GM12878 (cell line): ENCODE measurements around the gene CNPY2. TPM values are rescaled to one million over a fixed set of nuclear protein-coding genes. Genes with fewer than 3 reads are reported as not detected.

Source experiments
- ATF3 ChIP-seq: IDR thresholded peaks from 2 replicates; pipeline ENCODE4 v1.6.1; 2011; ENCODE audit warnings: low read depth, mild to moderate bottlenecking, low read length, moderate library complexity, borderline replicate concordance; ENCODE audit errors: extremely low read depth
- BCL11A ChIP-seq: IDR thresholded peaks from 2 replicates; pipeline ENCODE4 v1.6.1; 2011; ENCODE audit warnings: low read depth, low read length
- CHD2 ChIP-seq: IDR thresholded peaks from 2 replicates; pipeline ENCODE4 v1.6.1; 2011; ENCODE audit warnings: low read depth, low read length, improper control_type of control experiment, borderline replicate concordance
- EED ChIP-seq: sonication (generic); IDR thresholded peaks from 2 replicates; pipeline ENCODE4 v1.6.1; 2016; ENCODE audit warnings: antibody characterized with exemption, low read depth
- HDAC6 ChIP-seq: fragments of 200-600 bp; sonication (generic); IDR thresholded peaks from one replicate; pipeline ENCODE4 v1.8.0; 2017; ENCODE audit warnings: antibody characterized with exemption; ENCODE audit not compliant: unreplicated experiment
- MTA3 ChIP-seq: IDR thresholded peaks from 2 replicates; pipeline ENCODE4 v1.6.1; 2012; ENCODE audit warnings: low read length, inconsistent platforms, borderline replicate concordance
- MYC ChIP-seq: IDR thresholded peaks from 2 replicates; pipeline ENCODE4 v1.6.1; 2011; ENCODE audit warnings: mild to moderate bottlenecking, low read length, moderate library complexity, inconsistent platforms; ENCODE audit not compliant: insufficient read depth, insufficient replicate concordance, insufficient read length, severe bottlenecking
- NBN ChIP-seq: fragments of 450-650 bp; IDR thresholded peaks from 2 replicates; pipeline ENCODE4 v1.6.1; 2016
- NRF1 ChIP-seq: conservative IDR thresholded peaks from 2 replicates; pipeline ENCODE4 v1.6.1; 2011; ENCODE audit warnings: mild to moderate bottlenecking, low read depth, low read length, improper control_type of control experiment
- RELA ChIP-seq: fragments of 450-650 bp; IDR thresholded peaks from 2 replicates; pipeline ENCODE4 v1.8.0; 2014; ENCODE audit warnings: borderline replicate concordance; ENCODE audit not compliant: partially characterized antibody
- SIN3A ChIP-seq: IDR thresholded peaks from 2 replicates; pipeline ENCODE4 v1.6.1; 2012; ENCODE audit warnings: low read depth, low read length, improper control_type of control experiment
- SIX5 ChIP-seq: IDR thresholded peaks from 2 replicates; pipeline ENCODE4 v1.6.1; 2011; ENCODE audit warnings: mild to moderate bottlenecking, low read depth, low read length, moderate library complexity; ENCODE audit not compliant: severe bottlenecking
- SPI1 ChIP-seq: IDR thresholded peaks from 2 replicates; pipeline ENCODE4 v1.6.1; 2011; ENCODE audit warnings: low read depth, mild to moderate bottlenecking, low read length, moderate library complexity, borderline replicate concordance; ENCODE audit not compliant: insufficient read depth
- TCF3 ChIP-seq: IDR thresholded peaks from 2 replicates; pipeline ENCODE4 v1.6.1; 2012; ENCODE audit warnings: low read depth, mild to moderate bottlenecking, low read length, borderline replicate concordance; ENCODE audit not compliant: insufficient read depth
- WRNIP1 ChIP-seq: IDR thresholded peaks from 2 replicates; pipeline ENCODE4 v1.6.1; 2011; ENCODE audit warnings: low read depth, low read length, improper control_type of control experiment, borderline replicate concordance
- ZBTB33 ChIP-seq: fragments of 450-650 bp; IDR thresholded peaks from 2 replicates; pipeline ENCODE4 v1.6.1; 2017; ENCODE audit warnings: mild to moderate bottlenecking
- ZNF24 ChIP-seq: fragments of 450-650 bp; IDR thresholded peaks from 2 replicates; pipeline ENCODE4 v1.6.1; 2017; ENCODE audit warnings: antibody characterized with exemption, mild to moderate bottlenecking
- polyA plus RNA-seq, 11 experiments: library from polyadenylated mRNA; depleted of rRNA in 4 of 11; unstranded in 6 of 11; stranded (reverse) in 5 of 11; fragments of >200 nt; fragmentation: Nextera tagmentation in 4 of 11; fragmentation: Illumina TruSeq in 1 of 11; extraction: Ambion mirVana in 4 of 11; extraction: Trizol in 1 of 11; gene quantifications; 1 replicate in 1 of 11; 2 replicates in 10 of 11; pipeline versions ENCODE4 v1.2.1 to v1.2.3, GENCODE V29; 2011 to 2016; ENCODE audit warnings: inconsistent platforms in 2 of 11, missing spikeins in 2 of 11, low read depth in 1 of 11
- total RNA-seq, 4 experiments: library from RNA; depleted of rRNA in 3 of 4; stranded (reverse); fragments of >200 nt in 3 of 4; fragmentation: Illumina TruSeq in 1 of 4; extraction: Trizol in 1 of 4; gene quantifications; 2 replicates each; pipeline versions ENCODE4 v1.2.1 to v1.2.3, GENCODE V29; 2013 to 2021
- TF ChIP-seq, protein P1 (sequence below): fragments of 450-650 bp; IDR thresholded peaks from 2 replicates; pipeline ENCODE4 v1.6.1; 2017; ENCODE audit warnings: borderline replicate concordance
- TF ChIP-seq, protein P2 (sequence below): fragments of 150-350 bp; IDR thresholded peaks from 2 replicates; pipeline ENCODE4 v1.6.1; 2014; ENCODE audit warnings: mild to moderate bottlenecking, low read depth, low read length
- TF ChIP-seq, protein P3 (sequence below): fragments of 450-650 bp; formaldehyde crosslinking; IDR thresholded peaks from 2 replicates; pipeline ENCODE4 v1.5.0; 2022; ENCODE audit warnings: mild to moderate bottlenecking, missing genetic modification characterization

Gene CNPY2
- total and polyA plus RNA-seq, 10 of the 15 experiments (the other 5 are each of a cell fraction or from before 2014, with no cell fraction given) = 25.0 to 276 (median 87.8) TPM

DNA sequence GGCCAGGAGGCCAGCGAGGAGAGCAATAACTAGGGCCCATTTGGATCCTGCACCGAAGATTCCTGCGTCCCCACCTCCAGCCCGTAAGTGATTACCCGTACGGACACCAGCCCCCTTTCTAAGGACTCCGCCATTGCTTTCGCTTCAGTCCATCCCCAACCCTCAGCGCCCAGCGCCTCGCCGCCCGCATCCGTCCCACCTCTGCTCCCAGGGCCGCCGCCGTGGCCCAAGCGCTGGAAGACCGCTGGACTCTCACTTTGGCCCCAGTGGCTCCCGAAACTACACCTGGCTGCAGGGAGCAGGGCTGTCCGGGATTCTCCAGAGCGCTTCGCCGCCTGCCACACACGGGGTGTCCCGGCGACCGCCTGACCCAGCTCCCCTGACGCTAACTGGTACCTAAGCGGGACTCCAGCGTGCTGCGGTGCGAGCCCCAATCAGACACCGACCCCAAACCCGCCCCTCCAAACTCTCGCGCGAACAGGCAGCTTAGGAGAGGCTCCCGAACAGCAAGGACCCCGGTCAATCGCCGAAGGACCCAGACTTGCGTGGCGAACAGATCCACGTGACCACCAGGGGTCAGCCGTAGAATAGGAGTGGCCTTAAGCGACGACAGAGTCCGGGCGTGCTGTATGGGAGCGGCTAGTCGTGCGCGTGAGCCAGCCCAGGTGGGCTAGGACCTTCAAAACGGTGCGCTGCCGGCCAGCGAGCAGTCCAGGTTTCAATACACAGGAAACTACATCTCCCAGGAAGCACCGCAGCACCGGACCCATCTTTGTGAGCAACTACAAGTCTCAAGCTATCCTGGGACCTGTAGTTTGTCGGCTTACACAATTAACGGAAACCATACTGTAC lies at the start of gene CNPY2 (continued):
- TF ChIP-seq, protein P1, sequence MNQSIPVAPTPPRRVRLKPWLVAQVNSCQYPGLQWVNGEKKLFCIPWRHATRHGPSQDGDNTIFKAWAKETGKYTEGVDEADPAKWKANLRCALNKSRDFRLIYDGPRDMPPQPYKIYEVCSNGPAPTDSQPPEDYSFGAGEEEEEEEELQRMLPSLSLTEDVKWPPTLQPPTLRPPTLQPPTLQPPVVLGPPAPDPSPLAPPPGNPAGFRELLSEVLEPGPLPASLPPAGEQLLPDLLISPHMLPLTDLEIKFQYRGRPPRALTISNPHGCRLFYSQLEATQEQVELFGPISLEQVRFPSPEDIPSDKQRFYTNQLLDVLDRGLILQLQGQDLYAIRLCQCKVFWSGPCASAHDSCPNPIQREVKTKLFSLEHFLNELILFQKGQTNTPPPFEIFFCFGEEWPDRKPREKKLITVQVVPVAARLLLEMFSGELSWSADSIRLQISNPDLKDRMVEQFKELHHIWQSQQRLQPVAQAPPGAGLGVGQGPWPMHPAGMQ = peak; percentile 95
- TF ChIP-seq CHD2 (peak; percentile 98), HDAC6 (peak; percentile 44), NRF1 (0 out of 2 replicates have a peak, but pooled peaks have one; percentile 5), MTA3 (no peak; the same call in 1 of the 2 replicates), RELA (peak; percentile 41), SIN3A (peak; percentile 85), MYC (peak; percentile 74), TCF3 (peak; percentile 57; the same call in 1 of the 2 replicates), SIX5 (peak; percentile 99), SPI1 (no peak), EED (0 out of 2 replicates have a peak, but pooled peaks have one; percentile 38), BCL11A (no peak), WRNIP1 (peak; percentile 19; the same call in 1 of the 2 replicates), NBN (peak; percentile 78), ZBTB33 (no peak), ZNF24 (no peak), ATF3 (0 out of 2 replicates have a peak, but pooled peaks have one; percentile 28)
- TF ChIP-seq, protein P2, sequence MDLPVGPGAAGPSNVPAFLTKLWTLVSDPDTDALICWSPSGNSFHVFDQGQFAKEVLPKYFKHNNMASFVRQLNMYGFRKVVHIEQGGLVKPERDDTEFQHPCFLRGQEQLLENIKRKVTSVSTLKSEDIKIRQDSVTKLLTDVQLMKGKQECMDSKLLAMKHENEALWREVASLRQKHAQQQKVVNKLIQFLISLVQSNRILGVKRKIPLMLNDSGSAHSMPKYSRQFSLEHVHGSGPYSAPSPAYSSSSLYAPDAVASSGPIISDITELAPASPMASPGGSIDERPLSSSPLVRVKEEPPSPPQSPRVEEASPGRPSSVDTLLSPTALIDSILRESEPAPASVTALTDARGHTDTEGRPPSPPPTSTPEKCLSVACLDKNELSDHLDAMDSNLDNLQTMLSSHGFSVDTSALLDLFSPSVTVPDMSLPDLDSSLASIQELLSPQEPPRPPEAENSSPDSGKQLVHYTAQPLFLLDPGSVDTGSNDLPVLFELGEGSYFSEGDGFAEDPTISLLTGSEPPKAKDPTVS = no peak
- TF ChIP-seq, protein P3, sequence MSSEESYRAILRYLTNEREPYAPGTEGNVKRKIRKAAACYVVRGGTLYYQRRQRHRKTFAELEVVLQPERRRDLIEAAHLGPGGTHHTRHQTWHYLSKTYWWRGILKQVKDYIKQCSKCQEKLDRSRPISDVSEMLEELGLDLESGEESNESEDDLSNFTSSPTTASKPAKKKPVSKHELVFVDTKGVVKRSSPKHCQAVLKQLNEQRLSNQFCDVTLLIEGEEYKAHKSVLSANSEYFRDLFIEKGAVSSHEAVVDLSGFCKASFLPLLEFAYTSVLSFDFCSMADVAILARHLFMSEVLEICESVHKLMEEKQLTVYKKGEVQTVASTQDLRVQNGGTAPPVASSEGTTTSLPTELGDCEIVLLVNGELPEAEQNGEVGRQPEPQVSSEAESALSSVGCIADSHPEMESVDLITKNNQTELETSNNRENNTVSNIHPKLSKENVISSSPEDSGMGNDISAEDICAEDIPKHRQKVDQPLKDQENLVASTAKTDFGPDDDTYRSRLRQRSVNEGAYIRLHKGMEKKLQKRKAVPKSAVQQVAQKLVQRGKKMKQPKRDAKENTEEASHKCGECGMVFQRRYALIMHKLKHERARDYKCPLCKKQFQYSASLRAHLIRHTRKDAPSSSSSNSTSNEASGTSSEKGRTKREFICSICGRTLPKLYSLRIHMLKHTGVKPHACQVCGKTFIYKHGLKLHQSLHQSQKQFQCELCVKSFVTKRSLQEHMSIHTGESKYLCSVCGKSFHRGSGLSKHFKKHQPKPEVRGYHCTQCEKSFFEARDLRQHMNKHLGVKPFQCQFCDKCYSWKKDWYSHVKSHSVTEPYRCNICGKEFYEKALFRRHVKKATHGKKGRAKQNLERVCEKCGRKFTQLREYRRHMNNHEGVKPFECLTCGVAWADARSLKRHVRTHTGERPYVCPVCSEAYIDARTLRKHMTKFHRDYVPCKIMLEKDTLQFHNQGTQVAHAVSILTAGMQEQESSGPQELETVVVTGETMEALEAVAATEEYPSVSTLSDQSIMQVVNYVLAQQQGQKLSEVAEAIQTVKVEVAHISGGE (CRISPR knock-in tag) = no peak
